HG03575 (cell line): ENCODE results near the gene SBF2.

Experiments
- ATAC-seq: cut with Tn5 transposase; IDR thresholded peaks from one replicate; pipeline ENCODE4 v1.9.1; 2021; ENCODE audit not compliant: unreplicated experiment, insufficient number of reproducible peaks, low FRiP score; ENCODE audit errors: extremely low read depth

SBF2 gene

GRCh38 chr11:9738707-9739106, 555.3 kb downstream of the SBF2 start:
- no peak for ATAC-seq

GRCh38 chr11:9738116-9738515, 555.9 kb downstream of the SBF2 start:
- ATAC-seq = no peak

DNA sequence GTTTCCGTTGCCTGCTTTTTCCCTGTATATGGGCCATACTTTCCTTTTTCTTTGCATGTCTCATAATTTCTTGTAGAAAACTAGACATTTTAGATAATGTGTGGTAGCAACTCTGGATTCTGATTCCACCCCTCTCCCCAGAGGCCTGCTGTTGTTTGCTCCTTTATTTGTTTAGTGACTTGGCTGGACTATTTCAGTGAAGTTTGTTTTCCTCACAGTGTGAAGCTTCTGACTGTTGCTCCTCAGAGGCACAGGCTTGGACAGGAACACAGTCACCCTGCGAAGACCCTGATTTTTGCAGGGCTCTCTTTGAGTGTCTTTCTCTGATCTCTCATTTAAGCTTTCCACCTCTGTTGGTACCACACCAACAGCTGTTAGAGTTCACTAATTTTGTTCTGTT, 557.7 kb downstream of the SBF2 start:
- no peak for ATAC-seq

DNA sequence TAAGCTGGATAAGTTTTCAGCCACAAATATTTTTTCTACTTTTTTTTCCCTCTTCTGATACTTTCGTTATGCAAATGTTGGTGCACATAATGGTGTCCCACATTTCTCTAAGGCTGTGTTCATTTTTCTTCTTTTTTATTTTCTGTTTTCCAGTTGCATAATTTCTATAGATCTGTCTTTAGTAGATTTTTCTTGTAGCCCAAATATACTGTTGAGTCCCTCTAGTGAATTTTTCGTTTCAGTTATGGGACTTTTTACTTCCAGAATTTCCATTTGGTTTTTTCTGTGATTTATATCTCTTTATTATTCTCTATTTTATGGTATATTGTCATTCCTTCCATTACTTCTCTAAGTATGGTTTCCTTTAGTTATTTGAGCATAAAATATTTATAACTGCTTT, 558.1 kb downstream of the SBF2 start:
- ATAC-seq = no peak

DNA sequence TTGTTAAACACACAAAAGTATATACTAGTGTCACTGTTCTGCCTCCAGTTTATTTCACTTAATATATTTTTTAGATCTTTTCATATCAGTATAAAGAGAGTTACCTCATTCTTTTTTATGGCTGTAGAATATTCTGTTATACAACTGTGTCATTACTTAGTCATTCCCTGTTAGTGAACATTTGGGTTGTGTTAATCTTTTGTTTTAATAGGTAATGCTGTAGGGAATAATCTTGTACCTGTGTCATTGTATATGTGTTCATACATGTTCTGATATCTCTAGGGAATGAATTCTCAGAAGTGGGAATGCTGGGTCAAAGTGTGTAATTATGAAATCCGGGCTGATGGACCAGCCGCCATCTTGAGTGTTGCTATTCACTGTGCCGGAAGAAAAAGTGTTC, 558.8 kb downstream of the SBF2 start:
- ATAC-seq = no peak

- no peak for ATAC-seq
Measured at GRCh38 chr11:9733212-9733611, 560.8 kb downstream of the SBF2 start.

DNA sequence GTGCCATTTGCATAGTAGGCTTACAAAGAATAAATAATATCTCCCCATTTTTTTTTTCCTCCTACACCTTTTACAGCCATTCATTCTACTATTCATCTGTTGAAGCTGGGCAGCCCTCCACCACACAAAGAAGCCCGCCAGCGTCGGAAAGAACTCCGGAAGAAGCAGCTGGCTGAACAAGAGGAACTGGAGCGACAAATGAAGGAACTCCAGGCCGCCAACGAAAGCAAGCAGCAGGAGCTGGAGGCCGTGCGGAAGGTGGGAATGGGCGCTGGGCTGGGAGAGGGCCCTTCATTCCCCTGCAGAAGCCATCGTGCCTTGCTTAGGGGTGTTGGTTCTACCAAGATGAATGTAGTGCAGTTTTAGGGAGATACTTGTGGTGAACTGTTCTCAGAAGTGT, 561.6 kb downstream of the SBF2 start:
- no peak for ATAC-seq

DNA sequence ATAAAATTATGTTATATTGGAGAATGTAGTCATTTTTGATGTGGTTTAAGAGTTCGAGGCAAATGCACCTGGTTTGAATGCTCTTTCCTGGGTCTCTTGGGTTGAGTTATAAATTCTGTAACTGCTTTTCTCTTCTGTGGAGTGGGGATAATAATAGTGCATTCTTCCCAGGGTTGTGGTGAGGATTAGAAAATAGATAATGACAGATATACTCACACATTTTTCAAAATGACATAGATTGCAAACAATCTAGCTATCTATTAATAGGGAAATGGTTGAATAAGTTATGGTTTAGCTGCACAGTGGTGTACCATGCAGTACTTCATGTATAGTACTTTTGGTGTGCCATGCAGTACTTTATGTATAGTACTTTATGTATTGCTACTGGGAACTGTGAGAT, 562.8 kb downstream of the SBF2 start:
- ATAC-seq = no peak
